H1 (cell line): Measurements from ENCODE around the gene CYP4B1. TPM values are rescaled to one million over a fixed set of nuclear protein-coding genes. Genes with fewer than 3 reads are reported as not detected.

Experiments used
- CTCF ChIA-PET: fragments of 300-600 bp; sonication (Branson Sonifier 250); formaldehyde crosslinking; loops from one replicate; lab custom pipeline; 2021; ENCODE audit not compliant: partially characterized antibody; lab: Charles Lee
- POLR2A ChIA-PET: fragments of 300-600 bp; sonication (Branson Sonifier 250); formaldehyde crosslinking; loops from one replicate; lab custom pipeline; 2021; ENCODE audit warnings: inconsistent platforms; ENCODE audit not compliant: partially characterized antibody; lab: Charles Lee
- DNase-seq, 2 experiments: peaks; one replicate each; pipeline versions ENCODE4 v3.0.0 to v3.0.0-alpha.2; 2010 to 2022; ENCODE audit warnings: low spot score in 2 of 2, low read depth in 1 of 2, mixed read lengths in 1 of 2
- FAIRE-seq: peaks from 2 replicates; lab custom pipeline; 2011; peaks lifted over from hg19 to GRCh38; lab: Jason Lieb, UNC
- H2AFZ ChIP-seq: 2 replicates; pipeline ENCODE4 v1.8.1; 2012; ENCODE audit warnings: low read length, inconsistent platforms
- H2AK5ac ChIP-seq: 2 replicates; pipeline ENCODE4 v1.6.1; 2013; ENCODE audit warnings: low read depth, low read length
- H2BK120ac ChIP-seq: replicated peaks from 2 replicates; pipeline ENCODE3; 2013; ENCODE audit warnings: low read depth, low read length, inconsistent platforms
- H2BK12ac ChIP-seq: 2 replicates; pipeline ENCODE4 v1.6.1; 2013; ENCODE audit warnings: low read depth, low read length
- H2BK15ac ChIP-seq: 2 replicates; pipeline ENCODE4 v1.6.1; 2013; ENCODE audit warnings: low read length
- H2BK20ac ChIP-seq: 2 replicates; pipeline ENCODE4 v1.6.1; 2013; ENCODE audit warnings: low read length
- H2BK5ac ChIP-seq: 2 replicates; pipeline ENCODE4 v1.6.1; 2013; ENCODE audit warnings: low read depth, low read length
- H3K14ac ChIP-seq: 2 replicates; pipeline ENCODE4 v1.6.1; 2013; ENCODE audit warnings: inconsistent platforms; ENCODE audit not compliant: insufficient read length
- H3K18ac ChIP-seq: 2 replicates; pipeline ENCODE4 v1.6.1; 2013; ENCODE audit warnings: low read length; ENCODE audit errors: extremely low read depth
- H3K23ac ChIP-seq: 2 replicates; pipeline ENCODE4 v1.6.1; 2013; ENCODE audit warnings: inconsistent platforms; ENCODE audit not compliant: insufficient read length
- H3K23me2 ChIP-seq: 2 replicates; pipeline ENCODE4 v1.6.1; 2013; ENCODE audit warnings: low read depth, low read length
- H3K27ac ChIP-seq: 2 replicates; pipeline ENCODE4 v1.6.1; 2011; ENCODE audit warnings: low read depth, low read length, inconsistent platforms
- H3K27me3 ChIP-seq, 4 experiments: replicated peaks in 1 of 4; 1 replicate in 1 of 4; 2 replicates in 3 of 4; pipeline versions ENCODE4 v1.6.1 to v1.8.1; 2011 to 2013; ENCODE audit warnings: low read length in 3 of 4, mild to moderate bottlenecking in 3 of 4, inconsistent platforms in 2 of 4, mixed read lengths in 2 of 4, moderate library complexity in 1 of 4; ENCODE audit not compliant: control insufficient read depth in 3 of 4, insufficient read depth in 3 of 4; ENCODE audit errors: extremely low read depth in 1 of 4
- H3K36me3 ChIP-seq, 4 experiments: 2 replicates each; pipeline versions ENCODE4 v1.6.1 to v1.8.1; 2011 to 2013; ENCODE audit warnings: mild to moderate bottlenecking in 4 of 4, low read length in 3 of 4, moderate library complexity in 2 of 4, control low read depth in 1 of 4, inconsistent platforms in 1 of 4; ENCODE audit not compliant: insufficient read depth in 4 of 4, control insufficient read depth in 2 of 4
- H3K4ac ChIP-seq: replicated peaks from 2 replicates; pipeline ENCODE3; 2013; ENCODE audit warnings: low read length, low read depth, mixed read lengths, inconsistent platforms; ENCODE audit not compliant: insufficient read length
- H3K4me1 ChIP-seq, 4 experiments: replicated peaks in 1 of 4; 1 replicate in 1 of 4; 2 replicates in 3 of 4; pipeline versions ENCODE4 v1.6.1 to v1.8.1; 2011 to 2013; ENCODE audit warnings: low read length in 3 of 4, inconsistent platforms in 2 of 4, mixed read lengths in 1 of 4; ENCODE audit not compliant: insufficient read depth in 4 of 4, control insufficient read depth in 3 of 4
- H3K4me2 ChIP-seq, 2 experiments: 2 replicates each; pipeline versions ENCODE4 v1.6.1 to v1.8.1; 2011 to 2013; ENCODE audit warnings: low read depth in 2 of 2, low read length in 2 of 2, control low read depth in 1 of 2, inconsistent platforms in 1 of 2, mild to moderate bottlenecking in 1 of 2; ENCODE audit not compliant: insufficient read depth in 1 of 2
- H3K4me3 ChIP-seq, 4 experiments: fragments of 200-600, 300-600 bp in 1 of 4; sonication (generic), shearing (Covaris generic), sonication (Bioruptor Twin) in 1 of 4; 2 replicates each; pipeline versions ENCODE4 v1.5.1 to v1.8.1; 2011 to 2016; ENCODE audit warnings: low read length in 4 of 4, low read depth in 3 of 4, control low read depth in 2 of 4, inconsistent platforms in 2 of 4, mild to moderate bottlenecking in 2 of 4, mixed read lengths in 1 of 4, moderate library complexity in 1 of 4; ENCODE audit not compliant: insufficient read depth in 2 of 4; ENCODE audit errors: extremely low read depth in 1 of 4
- H3K56ac ChIP-seq: replicated peaks from 2 replicates; pipeline ENCODE3; 2013; ENCODE audit warnings: low read depth, mild to moderate bottlenecking, mixed read lengths, low read length, inconsistent platforms; ENCODE audit not compliant: insufficient read length
- H3K79me1 ChIP-seq: 2 replicates; pipeline ENCODE4 v1.6.1; 2013; ENCODE audit warnings: low read depth, low read length, control low read depth
- H3K79me2 ChIP-seq, 2 experiments: 2 replicates each; pipeline versions ENCODE4 v1.6.1 to v1.8.1; 2012 to 2013; ENCODE audit warnings: low read length in 2 of 2, mild to moderate bottlenecking in 2 of 2, inconsistent platforms in 1 of 2; ENCODE audit not compliant: insufficient read depth in 2 of 2, control insufficient read depth in 1 of 2
- H3K9ac ChIP-seq, 4 experiments: replicated peaks in 1 of 4; 1 replicate in 1 of 4; 2 replicates in 3 of 4; pipeline versions ENCODE4 v1.6.1 to v1.8.1; 2011 to 2013; ENCODE audit warnings: low read depth in 3 of 4, low read length in 3 of 4, control low read depth in 2 of 4, mild to moderate bottlenecking in 2 of 4, moderate library complexity in 2 of 4, inconsistent platforms in 1 of 4; ENCODE audit errors: extremely low read depth in 1 of 4
- H3K9me3 ChIP-seq, 2 experiments: 2 replicates each; pipeline versions ENCODE4 v1.6.1 to v1.8.1; 2012 to 2013; ENCODE audit warnings: mild to moderate bottlenecking in 2 of 2, moderate library complexity in 2 of 2, control low read depth in 1 of 2, inconsistent platforms in 1 of 2, low read depth in 1 of 2, low read length in 1 of 2, mixed read lengths in 1 of 2; ENCODE audit not compliant: insufficient read depth in 2 of 2
- H4K20me1 ChIP-seq, 2 experiments: replicated peaks in 1 of 2; 2 replicates each; pipeline versions ENCODE3 to v1.8.1; 2011 to 2013; ENCODE audit warnings: inconsistent platforms in 2 of 2, low read length in 2 of 2, mild to moderate bottlenecking in 1 of 2; ENCODE audit not compliant: insufficient read depth in 2 of 2, control insufficient read depth in 1 of 2
- H4K5ac ChIP-seq: 2 replicates; pipeline ENCODE4 v1.6.1; 2013; ENCODE audit warnings: low read length, low read depth, mixed read lengths, inconsistent platforms; ENCODE audit not compliant: insufficient read length
- H4K8ac ChIP-seq: 2 replicates; pipeline ENCODE4 v1.8.0; 2013; ENCODE audit warnings: mild to moderate bottlenecking, moderate library complexity, low read length, inconsistent platforms; ENCODE audit not compliant: insufficient read depth; ENCODE audit errors: extremely low read depth
- H4K91ac ChIP-seq: replicated peaks from 2 replicates; pipeline ENCODE3; 2013; ENCODE audit warnings: low read length, mixed read lengths, inconsistent platforms; ENCODE audit not compliant: insufficient read length
- BCL11A ChIP-seq, 2 experiments: IDR thresholded peaks; one replicate each; pipeline ENCODE4 v1.6.1; 2011; ENCODE audit warnings: low read depth in 2 of 2, low read length in 2 of 2, mild to moderate bottlenecking in 2 of 2
- KDM1A ChIP-seq: fragments of 200-600, 300-600 bp; sonication (generic); IDR thresholded peaks from 2 replicates; pipeline ENCODE4 v1.7.1; 2016; ENCODE audit warnings: mild to moderate bottlenecking, low read length, borderline replicate concordance
- polyA plus RNA-seq, 7 experiments: library from polyadenylated mRNA; depleted of rRNA in 3 of 7; stranded (reverse) in 5 of 7; unstranded in 2 of 7; fragments of >200 nt in 5 of 7; fragments of 200-250 nt in 2 of 7; gene quantifications; 1 replicate in 5 of 7; 2 replicates in 1 of 7; 4 replicates in 1 of 7; pipeline versions ENCODE4 v1.2.1 to v1.2.3, GENCODE V29; 2011 to 2013; ENCODE audit warnings: missing spikeins in 2 of 7, mixed read lengths in 2 of 7
- total RNA-seq: library from RNA; stranded (reverse); fragmentation: NEBNext Ultra II Directional; extraction: Animal tissue kit (Norgen Biotek cat#: 25700); gene quantifications from 2 replicates; pipeline ENCODE4 v1.2.1, GENCODE V29; 2021

Gene CYP4B1
- total and polyA plus RNA-seq, 2 of the 8 experiments (the other 6 are each of a cell fraction or from before 2014, with no cell fraction given) = 0.23 TPM; not detected in 1

- no peaks in the 10 kb centered on the region for H3K23me2 ChIP-seq
- TF ChIP-seq KDM1A (no peak), BCL11A (IDR thresholded peaks at IDR 0.05; ENCODE audit: low read depth in 2 of 2, low read length in 2 of 2) (no peak)
Observed at GRCh38 chr1:46769028-46769740, 29.7 kb upstream of the CYP4B1 start.

More at GRCh38 chr1:46769028-46769740, 29.7 kb upstream of the CYP4B1 start:
- FAIRE-seq (no peak), DNase-seq (no peak)
- no peaks in the 10 kb centered on the region for H3K79me2 ChIP-seq
- H3K9ac ChIP-seq = no peak overlapping the region
- H3K14ac ChIP-seq = no peak overlapping the region
- H4K5ac ChIP-seq = no peak overlapping the region
- H2BK5ac ChIP-seq = no peak overlapping the region
- H2BK15ac ChIP-seq = no peak overlapping the region
- no peaks in the 10 kb centered on the region for H3K36me3 ChIP-seq
- no peak overlapping the region for H2AFZ ChIP-seq
- no peak overlapping the region for H3K23ac ChIP-seq
- H3K27me3 ChIP-seq = no peaks in the 10 kb centered on the region
- no peaks in the 10 kb centered on the region for H4K20me1 ChIP-seq
- no peak overlapping the region for H3K27ac ChIP-seq
- no peaks in the 10 kb centered on the region for H3K4me1 ChIP-seq
- H2AK5ac ChIP-seq = no peak overlapping the region
- H2BK20ac ChIP-seq = no peak overlapping the region
- H4K8ac ChIP-seq = no peak overlapping the region
- no peak overlapping the region for H3K4me3 ChIP-seq
- peaks cover 37 to 44% of the 10 kb centered on the region in 2 experiments for H3K9me3 ChIP-seq
- CTCF ChIA-PET = interaction anchor here (0.6 to 1.2 kb wide), 3 partner anchors 13 to 89 kb away, joined by 3 read pairs; no protein-coding TSS in a partner anchor
- POLR2A ChIA-PET = no interaction called here
- H3K56ac ChIP-seq = no peak overlapping the region
- no peak overlapping the region for H2BK12ac ChIP-seq
- H3K4me2 ChIP-seq = no peak overlapping the region
- H3K18ac ChIP-seq = no peak overlapping the region
- no peak overlapping the region for H4K91ac ChIP-seq
- no peak overlapping the region for H2BK120ac ChIP-seq
- no peak overlapping the region for H3K4ac ChIP-seq
- H3K79me1 ChIP-seq = no peaks in the 10 kb centered on the region
